CMK (cell line): ENCODE measurements around the gene QKI.
"Not testable (repeated sequence)": the region's sequence is repeated elsewhere in the genome, so short reads cannot be mapped to it uniquely, and the experiment has no call there.

Experiments used
- DNase-seq: peaks from one replicate; pipeline ENCODE4 v3.0.0-alpha.2; 2010; ENCODE audit warnings: low read depth

Gene QKI

DNA sequence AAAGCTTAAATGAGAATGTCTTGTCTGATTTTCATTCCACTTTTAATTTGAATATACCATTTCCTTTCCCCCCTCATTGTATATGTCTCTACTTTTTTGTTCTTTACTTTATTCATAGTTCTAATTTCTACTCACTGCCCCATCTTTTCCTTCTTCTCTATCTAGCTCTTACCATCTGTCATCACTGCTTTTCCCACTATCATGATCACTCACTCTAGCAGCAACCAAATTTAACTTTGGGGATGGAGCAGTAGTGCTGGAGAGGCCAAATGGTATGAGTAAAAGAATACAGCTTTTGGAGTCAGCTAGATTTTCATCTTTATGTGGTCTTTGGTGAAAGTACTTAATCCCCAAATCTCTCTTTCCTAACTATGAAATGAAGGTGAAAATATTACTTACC is 25.5 kb downstream of the QKI start:
- no peak for DNase-seq

DNA sequence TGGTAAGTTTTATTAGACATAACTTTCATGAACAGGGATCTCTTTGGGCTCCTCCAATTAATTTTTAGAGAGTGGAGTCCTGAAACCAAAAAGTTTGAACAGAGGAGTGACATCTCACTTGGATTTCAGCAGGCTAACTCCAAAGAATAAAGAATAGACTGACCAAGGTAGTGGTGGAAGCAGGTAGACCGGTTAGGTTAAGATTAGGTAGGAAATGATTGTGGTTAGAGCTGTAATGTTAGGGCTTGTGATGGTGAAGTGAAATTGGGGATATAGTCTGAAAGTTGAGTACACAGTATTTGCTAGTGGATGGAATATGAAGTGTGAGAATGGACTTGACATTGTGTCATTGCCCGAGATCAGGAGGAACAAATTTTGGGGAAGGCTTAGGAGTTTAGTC is 27.8 kb downstream of the QKI start:
- DNase-seq = no peak

DNA sequence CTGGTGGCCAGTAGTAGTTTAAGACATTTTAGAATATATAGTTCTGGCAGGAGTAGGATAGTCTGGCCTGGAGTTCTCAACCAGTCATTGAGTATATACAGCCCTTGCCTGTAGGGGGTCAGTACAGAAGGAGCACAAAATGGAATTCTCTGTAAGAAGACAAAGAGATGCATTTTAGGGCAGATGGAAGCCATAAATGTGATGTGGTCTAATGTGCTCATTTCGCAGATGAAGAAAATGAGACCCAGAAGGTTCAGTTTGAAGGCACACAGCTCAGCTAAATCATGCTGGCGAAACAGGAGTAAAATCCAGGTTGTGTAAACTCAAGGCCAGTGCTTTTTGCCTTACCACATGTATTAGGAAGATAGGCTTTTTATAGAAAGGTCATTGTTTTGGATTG is 29.6 kb downstream of the QKI start:
- no peak for DNase-seq

DNA sequence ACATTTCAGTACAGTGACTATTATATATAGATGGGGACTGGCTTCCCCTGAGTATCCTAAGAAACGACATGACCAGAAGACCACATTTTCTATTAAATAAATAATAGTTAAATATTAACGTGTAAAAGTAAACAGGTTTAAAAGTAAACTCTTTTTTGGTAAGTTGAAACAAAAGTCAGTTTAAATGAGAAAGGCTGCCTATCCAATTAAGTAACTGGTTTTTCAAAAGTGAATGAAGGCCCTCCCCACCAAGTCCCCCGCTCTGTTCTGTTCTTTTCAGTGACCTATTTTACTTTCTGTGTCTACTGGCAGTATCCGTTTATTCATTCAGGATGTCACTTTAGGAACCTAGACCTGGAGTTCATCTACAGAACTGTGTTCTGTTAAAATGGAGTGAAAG is 32.0 kb downstream of the QKI start:
- DNase-seq = no peak

DNA sequence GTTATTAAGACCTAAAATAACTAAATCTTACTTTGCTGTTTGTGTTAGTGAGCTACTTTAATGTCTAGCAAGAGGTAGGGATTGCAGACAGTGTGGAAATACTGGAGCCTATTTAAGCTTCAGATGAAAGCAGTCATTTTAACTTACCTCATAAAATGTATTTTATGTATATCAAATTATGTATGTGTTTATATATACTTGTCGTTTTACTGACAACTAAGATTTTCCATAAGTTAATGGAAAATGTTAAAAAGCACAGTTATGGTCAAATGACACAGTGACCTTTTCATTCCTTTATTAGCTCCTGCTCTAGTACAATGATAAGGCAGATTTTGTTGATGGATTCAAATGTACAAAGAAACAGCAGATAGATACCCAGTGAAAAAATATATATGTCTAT is 34.6 kb downstream of the QKI start:
- DNase-seq = no peak

DNA sequence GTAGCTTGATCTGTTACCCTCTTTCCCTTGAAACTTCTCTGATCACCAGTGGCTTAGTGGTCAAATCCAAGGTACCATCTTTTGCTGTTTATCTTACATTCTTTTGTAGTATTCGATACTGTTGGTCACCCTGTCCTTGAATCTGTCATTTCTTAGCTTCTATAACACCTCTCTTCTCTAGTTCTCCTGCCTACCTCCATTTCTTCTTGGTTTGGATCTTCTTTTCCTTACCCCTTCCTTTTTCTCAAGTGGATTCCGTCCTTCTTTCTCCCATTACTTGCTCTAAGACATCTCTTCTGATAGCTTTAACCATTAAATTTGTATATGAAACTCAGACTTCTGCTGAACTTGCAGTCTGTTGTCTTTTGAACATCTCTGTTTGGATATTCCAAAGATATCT is 39.9 kb downstream of the QKI start:
- no peak for DNase-seq

DNA sequence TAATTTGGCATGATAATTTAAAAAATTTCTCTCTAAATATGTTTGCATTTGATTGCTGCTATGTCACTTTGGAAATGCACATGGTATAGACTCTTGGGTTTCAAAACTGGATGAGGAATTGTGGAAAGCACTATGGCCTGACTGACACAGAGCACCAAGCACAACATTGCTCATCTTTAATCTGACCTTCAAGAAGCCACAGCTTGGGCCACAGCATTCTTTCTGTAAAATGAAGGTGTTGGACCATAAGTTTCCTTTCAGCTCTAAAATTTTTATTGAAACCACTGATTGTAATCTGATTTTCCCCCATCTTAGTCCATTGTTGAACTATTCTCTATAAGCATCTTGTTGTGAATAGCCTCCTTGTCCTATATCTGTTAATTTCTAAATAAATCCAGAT is 41.0 kb downstream of the QKI start:
- no peak for DNase-seq

DNA sequence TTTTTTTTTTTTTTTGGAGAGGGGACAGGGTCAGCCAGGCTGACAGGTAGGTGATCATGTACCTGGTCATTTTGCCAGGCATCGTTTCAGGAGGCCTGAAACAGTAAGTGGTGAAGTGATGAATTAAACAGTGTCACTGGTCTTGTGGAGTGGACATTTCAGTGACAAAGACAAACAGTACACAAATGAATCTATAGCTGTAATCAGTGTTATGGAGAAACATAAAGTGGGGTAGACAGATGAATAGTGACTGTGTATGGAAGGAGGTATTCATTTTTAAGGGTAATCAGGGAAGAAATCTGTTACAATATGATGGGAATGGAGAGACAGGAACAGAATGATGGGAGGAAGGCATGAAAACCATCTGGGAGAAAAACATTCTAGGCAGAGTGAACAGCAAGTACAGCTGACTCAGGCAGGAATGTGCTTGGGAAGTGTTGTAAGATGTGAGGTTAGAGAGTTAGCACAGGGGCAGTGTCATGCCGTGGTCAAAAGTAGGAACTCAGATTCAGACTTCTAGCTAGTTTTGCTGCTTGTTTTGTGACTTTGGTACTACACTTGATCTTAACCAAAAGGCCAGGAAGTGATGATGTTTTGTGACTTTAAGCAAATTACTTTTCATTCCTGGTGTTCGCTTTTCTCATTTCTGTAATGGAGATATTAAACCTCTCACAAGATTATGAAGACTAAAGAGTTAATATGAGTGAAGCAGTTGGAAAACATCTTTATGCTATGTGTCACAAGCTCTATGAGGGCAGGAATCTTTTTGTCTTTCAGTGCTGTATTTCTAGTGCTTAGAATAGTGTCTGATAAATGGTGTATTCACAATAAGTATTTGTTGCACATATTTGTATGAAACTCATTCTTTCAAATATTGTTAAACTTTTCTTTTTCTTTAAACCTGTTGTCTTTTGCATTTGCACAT is 43.4 kb downstream of the QKI start:
- no peak for DNase-seq

DNA sequence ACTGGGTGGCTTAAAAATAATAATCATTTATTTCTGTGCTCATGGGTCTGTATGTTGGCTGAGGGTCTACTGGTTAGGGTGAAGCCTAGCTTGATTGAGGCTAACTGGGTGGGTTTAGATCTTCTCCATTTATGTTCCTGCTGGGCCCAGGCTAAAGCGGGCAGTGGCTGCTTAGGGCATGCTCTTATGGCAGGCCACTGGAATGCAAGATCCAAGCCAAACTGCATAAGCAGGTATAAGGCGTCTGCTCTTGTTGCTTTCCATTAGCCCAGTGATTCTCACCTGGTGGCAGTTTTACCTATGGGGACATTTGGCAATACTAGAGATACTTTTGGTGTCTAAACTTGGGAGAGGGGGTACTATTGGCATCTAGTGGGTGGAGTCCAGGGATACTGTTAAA is 44.5 kb downstream of the QKI start:
- DNase-seq = no peak

DNA sequence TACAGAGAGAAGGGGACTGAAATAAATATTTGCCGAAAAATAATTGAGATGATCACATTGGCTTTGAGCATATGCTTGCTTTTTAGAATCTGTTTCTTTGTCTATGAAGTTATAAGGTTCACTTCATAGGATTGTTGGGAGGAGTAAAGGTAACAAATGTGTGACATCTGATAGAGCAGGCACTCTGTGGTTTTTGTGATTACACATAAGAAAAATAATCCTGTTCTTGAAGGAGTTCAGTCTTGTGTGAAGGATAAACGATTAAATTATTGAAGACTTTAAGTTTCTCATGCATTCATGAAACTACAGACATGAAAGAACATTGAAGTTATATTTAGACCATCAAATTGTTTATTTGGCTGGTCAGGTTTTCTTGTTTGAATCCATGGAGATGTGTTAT is 45.0 kb downstream of the QKI start:
- no peak for DNase-seq

DNA sequence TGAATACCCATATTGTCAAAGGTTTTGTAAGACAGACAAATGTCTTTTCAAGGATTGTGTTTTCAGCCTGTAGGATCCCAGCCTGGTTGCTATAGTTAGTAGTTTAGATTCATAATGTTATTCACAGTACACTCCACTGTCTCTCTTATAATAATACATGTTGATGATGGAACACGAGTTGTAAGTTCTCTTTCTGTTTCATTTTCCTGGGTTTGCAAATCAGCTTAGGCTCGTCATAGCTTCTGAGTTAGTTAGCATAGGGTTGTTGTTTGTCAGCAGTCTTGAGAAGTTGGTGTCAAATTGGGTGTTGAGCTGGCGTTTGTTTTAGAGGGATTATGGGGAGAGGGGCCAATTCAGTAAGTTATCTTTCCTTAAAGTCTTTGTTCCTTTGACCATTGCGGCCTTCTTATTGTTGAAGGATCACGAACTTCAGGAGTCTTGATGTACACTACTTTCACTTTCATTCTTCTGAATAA is 45.8 kb downstream of the QKI start:
- DNase-seq = no peak

DNA sequence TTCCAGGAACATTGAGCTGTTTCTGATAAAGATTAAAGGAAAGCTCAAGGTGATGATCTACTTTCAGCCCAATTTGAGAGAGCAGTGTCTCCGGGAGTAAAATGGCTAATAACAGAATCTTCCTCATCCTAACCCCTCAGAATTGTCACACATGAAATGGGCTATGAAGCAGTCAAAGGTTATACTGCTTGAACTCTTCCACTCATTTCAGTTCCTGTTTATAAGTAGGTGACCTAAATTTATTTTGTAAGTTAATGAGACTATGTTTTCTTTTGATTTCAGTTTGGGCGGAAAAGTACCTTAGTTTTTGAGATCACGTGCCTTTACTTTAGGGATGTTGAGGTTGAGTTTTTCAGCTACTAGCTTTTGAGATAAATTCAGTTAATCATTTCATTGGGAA is 47.2 kb downstream of the QKI start:
- no peak for DNase-seq

DNA sequence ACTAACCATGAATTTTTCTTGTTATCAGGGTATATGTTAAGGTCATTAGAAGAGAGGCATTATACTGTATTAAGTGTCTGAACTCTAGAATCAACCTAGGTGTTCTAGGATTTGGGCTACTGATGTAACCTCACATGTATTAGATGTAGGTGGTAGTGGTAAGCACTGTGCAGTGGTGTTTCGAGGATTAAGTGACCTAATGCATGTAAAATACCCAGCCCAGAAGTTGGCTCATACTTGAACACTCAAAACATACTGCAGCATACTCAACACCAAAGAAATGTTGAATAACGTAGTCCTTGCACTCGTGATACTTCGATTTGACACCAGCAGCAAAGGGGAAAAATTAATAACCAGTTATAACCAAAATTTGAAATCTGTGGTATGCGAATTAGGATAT is 48.7 kb downstream of the QKI start:
- no peak for DNase-seq

DNA sequence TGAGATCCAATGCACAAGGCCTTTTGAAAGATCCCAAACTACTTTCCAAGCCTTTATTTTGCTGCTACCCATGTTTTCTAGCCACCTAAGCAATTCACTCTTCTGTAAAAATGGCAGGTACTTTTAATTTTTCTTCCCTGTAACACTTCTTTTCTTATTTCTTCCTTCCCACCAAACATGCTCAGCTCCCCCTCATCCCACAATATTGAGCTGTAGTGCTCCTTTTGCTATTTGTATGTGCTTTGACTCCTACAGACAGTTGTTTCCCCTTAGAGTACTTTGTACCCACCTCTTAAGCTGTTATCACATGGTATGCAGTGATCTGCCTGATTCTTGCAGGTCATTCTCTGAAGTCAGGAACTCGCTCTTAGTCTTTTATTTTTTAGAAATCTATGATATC is 49.3 kb downstream of the QKI start:
- no peak for DNase-seq

DNA sequence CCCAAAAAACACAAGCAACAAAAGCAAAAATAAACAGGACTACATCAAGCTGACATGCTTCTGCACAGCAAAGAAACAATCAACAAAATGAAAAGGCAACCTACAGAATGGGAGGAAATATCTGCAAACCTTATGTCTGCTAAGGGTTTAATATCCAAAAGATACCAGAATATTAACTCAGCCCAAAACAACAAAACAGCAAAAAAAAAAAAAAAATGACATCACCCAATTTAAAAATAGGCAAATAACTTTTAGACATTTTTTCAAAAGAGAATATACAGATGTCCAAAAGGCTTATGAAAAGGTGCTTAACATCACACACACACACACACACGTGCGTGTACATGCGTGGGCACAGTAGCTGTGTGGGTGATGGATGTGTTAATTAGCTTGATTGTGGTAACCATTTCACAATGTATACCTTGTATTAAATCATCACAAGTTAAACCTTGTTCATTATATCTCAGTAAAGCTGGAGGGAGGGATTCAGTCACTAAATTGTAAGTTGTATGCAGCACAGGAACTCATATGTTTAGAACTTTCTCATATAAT is 52.4 kb downstream of the QKI start:
- no peak for DNase-seq

DNA sequence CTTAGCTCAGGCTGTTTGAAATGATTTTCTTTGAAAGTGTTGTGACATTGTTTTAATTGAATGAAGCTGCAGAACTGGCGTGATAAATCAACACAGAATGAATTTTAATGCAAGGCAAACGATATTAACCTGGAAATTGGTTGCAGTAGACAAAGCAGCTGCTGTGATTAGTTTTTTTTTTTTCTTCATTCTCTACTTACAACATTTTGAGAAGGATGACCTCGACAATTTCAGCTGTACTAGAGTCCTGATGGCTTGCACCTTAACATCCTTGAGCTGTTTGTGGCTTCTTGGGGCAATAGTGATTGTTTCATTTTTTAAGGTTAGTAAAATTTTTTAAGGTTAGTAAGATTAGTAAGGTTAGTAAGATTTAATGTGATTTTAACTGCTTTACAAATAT is 54.2 kb downstream of the QKI start:
- no peak for DNase-seq

DNA sequence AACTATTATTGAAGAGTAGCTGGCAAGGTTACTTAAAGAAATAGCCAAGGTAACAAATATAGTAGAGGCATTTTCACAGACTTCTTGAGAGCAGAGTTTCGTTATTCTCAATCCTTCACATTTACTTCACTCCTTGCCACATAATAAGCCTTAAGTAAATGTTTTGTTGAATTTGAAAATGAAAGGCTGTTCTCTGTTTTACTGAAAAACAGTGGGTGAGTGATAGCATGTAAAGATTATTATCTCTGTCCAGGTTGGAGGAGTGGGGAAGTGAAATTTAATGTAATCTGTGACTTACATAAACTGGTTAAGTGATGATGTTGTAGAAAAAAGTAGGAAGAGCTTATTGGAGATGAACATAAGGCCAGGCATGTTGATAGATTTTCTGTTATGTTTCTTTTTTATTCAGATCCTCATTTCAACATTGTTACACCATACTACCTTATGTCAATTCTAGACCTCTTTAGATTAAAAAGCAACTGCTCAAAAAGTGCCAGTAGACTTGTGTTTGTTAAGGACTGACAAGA is 55.0 kb downstream of the QKI start:
- no peak for DNase-seq

DNA sequence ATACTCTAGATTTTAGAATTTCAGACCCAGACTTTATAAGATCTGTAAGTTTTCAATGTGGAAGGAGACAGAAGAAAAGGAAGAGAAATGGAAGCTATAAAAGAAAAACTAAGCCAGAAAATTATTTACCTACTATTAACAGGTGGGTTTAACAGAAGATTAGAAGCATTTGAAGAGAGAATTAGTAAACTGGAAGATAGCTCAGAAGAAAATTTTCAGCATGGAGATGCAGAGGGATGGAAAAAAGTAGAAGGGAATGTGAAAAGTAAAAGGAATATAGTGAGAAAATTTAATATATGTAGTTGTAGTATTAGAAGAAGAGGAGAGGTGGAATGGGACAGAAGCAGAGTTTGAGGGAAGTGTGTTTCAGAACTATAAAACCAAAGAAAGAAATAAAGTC is 56.1 kb downstream of the QKI start:
- DNase-seq = no peak

DNA sequence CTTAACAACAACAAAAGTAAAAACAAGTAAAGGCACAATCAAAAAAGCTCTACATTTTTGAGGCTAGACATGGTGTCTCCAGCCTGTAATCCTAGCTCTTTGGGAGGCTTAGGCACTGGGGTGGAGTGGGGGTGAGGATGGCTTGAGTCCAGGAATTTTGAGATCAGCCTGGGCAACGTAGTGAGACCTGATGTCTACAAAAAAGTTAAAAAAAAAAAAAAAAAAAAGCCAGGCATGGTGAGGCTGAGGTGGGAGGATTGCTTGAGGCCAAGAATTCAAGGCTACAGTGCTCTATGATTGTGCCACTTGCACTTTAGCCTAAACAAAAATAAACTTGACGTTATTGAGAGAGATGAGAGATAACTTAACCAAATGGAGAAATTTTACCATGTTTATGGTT is 60.1 kb downstream of the QKI start:
- DNase-seq = no peak

DNA sequence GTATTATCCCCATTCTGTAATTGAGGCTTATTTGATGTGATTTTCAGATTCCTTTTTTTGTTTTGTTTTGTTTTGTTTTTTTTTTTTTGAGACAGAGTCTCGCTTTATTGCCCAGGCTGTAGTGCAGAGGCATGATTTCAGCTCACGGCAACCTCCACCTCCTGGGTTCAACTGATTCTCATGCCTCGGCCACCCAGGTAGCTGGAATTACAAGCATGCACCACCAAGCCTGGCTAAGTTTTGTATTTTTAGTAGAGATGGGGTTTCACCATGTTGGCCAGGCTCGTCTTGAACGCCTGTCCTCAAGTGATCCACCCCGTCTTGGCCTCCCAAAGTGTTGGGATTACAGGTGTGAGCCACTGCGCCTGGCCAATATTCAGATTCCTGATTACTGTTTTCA is 62.4 kb downstream of the QKI start:
- DNase-seq = not testable (repeated sequence)

DNA sequence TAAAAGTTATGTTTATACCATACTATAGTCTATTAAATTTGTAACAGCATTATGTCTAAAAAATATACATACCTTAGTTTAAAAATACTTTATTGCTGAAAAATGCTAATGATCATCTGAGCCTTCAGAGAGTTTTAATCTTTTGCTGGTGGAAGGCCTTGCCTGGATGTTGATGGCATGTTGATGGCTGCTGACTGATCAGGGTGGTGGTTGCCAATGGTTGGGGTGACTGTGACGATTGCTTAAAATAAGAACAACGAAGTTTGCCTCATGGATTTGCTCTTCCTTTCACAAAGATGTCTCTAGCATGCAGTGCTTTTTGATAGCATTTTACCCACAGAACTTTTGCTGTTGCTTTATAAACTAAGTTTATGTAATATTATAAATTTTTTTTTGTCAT is 68.6 kb downstream of the QKI start:
- DNase-seq = no peak

DNA sequence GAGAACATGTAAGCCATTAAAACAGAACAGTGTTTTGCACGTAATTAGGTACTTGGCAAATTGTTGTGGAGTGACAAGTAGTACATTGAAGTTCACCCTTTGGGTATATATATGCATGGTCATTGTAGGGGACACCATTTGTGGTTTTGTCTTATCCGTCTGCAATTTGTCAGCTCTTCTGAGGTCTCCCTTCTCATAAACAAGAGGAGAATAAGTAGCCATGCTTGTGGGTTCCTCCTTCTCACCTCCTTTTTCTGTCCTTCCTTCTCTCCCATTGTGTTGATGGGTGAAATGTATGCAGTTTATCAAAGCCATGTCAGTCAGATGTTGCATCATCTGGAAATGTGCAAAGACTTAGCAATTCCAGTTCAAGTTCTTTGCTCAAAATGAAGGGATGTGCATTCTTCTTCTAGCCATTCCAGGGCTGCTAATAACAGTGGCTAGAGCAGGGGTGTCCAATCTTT is 70.9 kb downstream of the QKI start:
- no peak for DNase-seq

DNA sequence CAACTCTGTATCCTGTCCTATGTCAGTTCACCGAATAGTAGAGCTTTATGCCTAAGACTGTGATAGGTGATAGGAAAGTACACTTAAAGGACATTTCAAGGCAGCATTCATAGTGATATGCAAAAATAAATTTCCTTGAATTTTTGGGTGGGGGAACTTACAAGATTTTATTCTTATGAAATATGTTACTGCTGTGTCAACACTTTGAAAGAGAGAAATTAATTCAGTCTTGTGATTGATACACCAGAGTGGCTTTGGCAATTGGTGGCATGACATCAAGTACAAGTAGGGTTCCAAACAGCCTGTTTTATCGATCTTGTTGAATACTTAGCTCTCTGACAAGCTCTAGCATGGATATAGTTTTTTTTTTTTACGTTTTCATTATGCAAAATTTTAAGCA is 72.3 kb downstream of the QKI start:
- DNase-seq = no peak

DNA sequence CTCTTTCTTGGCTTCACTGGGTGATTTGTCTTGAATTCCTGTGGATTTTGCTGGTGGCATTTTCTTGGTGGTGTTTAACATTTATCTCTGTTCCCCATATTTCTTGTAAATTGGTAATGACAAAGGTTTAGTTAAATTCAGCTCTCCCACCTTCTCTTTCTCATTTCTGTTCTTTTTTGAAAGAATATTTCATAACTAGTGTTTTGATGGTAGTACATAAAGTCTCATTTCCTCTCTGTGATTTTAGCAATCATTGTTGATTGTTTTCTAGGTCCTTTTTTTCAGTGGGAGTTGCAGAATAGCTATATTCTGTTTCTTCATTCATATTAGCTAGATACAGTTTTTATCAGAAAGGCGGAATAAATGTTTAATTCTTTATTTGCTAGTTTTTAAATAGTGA is 73.1 kb downstream of the QKI start:
- no peak for DNase-seq
